NCI-H2081 (cell line): Measurements from ENCODE around the gene ZNF319.
"Not testable (repeated sequence)": the region's sequence is repeated elsewhere in the genome, so short reads cannot be mapped to it uniquely, and the experiment has no call there.

Source experiments
- DNase-seq, 2 experiments: peaks; one replicate each; lab custom pipeline; 2025; lab: John Stamatoyannopoulos, UW

Gene ZNF319

DNA sequence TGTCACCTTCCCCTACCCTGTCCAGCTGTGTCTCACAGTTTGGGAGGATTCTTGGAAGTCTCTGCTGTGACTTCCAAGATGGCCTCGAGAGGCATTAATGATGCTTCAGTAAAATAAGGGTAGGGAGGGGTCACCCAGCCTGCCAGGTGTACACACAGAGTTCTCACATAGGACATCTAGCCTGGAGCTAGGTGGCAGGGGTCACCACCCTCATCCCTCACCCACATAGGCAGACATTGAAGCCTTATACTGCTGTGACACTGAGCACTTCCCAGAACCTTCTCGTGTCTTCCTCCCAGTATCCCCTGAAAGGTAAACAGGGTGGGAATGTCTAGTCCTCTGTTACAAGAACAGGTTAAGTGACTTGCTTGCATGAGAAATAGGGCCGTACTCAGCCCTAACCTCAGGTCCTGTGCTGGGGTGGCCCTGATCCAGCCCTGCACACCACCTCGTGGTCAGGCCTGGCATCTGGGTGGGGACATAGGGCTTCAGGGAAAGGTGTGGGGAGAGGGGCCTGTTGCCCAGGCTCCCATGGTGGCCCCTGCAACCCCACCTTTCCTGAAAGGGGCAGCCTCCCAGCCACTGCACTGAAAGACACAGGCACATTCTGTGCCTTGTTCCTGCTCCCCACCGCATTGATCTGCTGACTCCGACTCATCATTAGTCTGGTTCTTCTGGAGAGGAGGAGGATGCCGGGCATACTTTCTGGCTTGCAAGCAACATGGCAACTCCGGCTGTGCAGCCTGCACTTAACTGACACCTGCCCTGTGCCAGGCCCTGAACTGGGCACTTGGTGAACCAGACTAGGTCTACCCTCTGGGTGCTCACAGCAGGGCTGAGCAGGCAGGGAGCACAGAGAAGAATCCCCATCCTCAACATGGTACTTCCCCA lies 21.4 kb upstream of the ZNF319 start:
- DNase-seq: no peak

DNA sequence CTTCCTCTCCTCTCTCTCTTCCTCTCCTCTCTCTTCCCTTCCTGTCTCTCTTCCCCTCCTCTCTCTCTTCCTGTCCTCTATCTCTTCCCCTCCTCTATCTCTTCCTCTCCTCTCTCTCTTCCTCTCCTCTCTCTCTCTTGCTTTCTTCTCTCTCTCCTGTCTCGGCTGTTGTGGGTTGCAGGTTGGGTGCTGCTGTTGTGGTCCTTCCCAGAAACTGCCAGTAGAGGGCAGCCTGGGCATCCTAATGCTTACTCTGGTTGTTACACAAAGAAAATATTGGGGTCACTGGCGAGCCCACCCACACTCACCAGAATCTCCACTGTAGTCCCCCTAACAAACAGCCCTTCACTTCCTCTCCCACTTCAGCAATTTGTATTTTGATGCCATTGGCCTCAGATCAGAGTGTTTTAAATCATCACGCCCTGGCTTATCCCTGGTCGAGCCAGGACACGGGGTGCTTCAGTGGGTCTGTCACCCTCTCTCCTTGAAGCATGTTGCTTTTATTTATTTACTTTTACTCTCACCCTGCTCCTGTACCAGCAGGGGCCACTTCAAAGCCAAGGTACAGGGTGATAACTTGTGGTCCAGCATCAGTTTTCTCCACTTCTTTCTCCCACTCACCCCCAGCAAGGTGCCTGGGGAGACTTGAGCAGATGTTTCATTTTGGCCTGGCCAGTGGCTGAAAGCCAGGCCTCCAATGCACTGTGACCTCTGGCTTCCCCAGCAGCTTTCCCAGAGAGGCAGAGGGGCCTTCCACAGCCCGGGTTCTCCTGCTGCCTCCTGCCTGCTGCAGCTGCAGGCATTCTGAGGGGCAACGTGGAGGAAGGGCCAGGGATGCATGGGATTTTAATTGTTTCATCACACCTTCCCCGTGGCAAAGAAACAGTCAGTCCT lies 20.4 kb upstream of the ZNF319 start:
- peak in 1 of 2 experiments; percentile 5 for DNase-seq

GRCh38 chr16:58019866-58020538 lies 19.5 kb upstream of the ZNF319 start:
- no peak for DNase-seq

- DNase-seq: no peak
Observed at GRCh38 chr16:58018803-58019202, 18.3 kb upstream of the ZNF319 start.

- no peak for DNase-seq
Observed at GRCh38 chr16:58016840-58017446, 16.5 kb upstream of the ZNF319 start.

DNA sequence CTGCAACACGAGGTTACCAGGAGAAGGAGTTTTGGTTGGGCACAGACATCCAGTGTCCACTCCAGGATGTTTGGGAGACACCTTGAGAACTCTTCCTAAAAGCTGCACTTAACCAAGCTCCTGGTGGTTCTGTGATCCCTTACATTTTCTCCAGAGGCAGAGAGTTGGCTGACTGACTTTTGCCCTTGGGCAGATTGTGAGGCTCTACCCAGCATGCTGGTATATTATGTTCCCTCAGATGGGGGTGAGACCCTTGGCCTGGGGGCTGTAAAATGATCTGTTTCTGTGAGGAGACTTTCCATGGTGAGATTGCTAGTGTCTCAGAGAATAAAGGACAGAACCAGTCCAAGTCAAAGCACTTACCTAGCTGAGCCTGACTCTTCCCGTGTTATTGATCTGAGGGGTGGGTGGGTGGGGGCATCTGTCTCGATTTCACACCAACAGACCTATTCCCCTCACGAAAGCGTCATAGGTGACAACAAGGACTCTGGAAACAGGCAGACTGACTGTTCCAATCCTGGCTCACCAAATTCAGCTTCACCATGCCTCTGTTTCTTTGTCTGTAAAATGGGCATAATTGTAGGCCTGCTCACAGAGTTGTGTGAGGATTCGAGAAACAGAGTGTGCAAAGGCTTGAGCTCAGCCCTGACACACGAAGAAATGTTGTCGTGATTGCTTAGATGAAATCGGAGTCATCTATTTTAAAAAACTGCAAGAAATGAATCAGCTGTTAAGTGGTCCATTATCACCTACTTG lies 12.9 kb upstream of the ZNF319 start:
- no peak for DNase-seq

DNA sequence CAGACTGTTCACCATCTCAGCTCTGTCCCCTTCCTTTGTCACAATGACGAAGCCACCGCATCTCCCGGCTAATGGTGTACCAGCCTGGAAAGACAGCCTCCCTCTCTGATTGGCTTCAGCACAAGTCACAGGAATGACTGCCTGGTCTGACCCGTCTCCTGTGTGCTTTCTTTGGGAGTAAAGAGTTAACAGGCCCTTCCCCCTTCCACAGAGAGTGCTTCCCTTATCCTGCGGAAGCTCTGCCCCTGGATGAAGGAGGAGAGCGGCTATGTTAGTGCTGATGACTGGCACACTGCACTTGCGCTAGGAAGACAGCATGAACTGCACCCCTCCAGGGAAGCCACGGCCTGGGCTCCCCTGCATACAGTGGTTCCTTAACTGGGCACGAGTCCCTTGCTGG lies 12.0 kb upstream of the ZNF319 start:
- DNase-seq: no peak

DNA sequence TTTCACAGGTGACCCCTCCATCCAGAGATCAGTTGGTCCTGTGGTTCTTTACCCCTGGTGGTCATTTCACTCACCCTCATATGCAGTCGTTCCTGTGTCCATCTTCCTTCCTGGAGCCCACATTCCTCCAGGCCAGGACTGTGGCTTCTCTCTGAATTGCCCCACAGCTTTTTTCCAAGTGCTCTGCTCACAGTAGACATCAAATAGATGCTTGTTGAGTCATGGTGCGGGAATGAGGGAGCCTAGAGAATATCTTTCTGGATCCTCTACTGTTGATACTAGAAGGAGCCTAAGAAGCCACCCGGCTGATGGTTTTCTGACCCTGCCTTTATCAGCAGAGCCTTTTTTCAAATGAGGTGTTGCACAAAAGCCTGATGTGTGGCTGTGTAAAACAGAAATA lies 11.2 kb upstream of the ZNF319 start:
- DNase-seq: no peak

GRCh38 chr16:58010886-58011285 lies 10.4 kb upstream of the ZNF319 start:
- no peak for DNase-seq

- no peak for DNase-seq
Observed at GRCh38 chr16:58009856-58010416, 9.5 kb upstream of the ZNF319 start.

DNA sequence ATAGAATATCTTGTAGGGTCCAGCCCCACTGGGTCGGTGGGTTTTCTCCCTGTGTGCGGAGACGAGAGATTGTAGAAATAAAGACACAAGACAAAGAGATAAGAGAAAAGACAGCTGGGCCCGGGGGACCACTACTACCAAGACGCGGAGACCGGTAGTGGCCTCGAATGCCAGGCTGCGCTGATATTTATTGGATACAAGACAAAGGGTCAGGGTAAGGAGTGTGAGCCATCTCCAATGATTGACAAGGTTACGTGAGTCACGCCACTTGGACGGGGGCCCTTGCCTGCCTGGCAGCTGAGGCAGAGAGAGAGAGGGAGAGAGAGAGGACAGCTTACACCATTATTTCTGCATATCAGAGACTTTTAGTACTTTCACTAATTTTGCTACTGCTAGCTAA lies 4.3 kb upstream of the ZNF319 start:
- DNase-seq: not testable (repeated sequence)

DNA sequence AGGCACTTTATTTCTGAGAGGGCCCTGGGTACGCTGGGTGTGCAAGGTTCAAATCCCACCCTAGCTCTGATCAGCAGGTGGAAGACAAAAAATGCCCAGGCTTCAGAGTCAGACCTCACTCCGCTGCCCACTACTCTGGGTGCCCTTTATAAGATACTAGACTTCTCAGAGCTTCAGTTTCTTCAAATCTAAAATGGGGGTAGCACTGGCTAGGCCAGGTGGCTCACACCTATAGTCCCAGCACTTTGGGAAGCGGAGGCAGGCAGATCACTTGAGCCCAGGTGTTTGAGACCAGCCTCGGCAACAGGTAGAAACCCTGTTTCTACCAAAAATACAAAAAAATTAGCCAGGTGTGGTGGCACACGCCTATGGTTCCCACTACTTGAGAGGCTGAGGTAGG lies 2.5 kb upstream of the ZNF319 start:
- no peak for DNase-seq

GRCh38 chr16:58002416-58002800 lies 1.9 kb upstream of the ZNF319 start:
- no peak for DNase-seq

GRCh38 chr16:58001781-58002415 lies 1.4 kb upstream of the ZNF319 start:
- DNase-seq: no peak

DNA sequence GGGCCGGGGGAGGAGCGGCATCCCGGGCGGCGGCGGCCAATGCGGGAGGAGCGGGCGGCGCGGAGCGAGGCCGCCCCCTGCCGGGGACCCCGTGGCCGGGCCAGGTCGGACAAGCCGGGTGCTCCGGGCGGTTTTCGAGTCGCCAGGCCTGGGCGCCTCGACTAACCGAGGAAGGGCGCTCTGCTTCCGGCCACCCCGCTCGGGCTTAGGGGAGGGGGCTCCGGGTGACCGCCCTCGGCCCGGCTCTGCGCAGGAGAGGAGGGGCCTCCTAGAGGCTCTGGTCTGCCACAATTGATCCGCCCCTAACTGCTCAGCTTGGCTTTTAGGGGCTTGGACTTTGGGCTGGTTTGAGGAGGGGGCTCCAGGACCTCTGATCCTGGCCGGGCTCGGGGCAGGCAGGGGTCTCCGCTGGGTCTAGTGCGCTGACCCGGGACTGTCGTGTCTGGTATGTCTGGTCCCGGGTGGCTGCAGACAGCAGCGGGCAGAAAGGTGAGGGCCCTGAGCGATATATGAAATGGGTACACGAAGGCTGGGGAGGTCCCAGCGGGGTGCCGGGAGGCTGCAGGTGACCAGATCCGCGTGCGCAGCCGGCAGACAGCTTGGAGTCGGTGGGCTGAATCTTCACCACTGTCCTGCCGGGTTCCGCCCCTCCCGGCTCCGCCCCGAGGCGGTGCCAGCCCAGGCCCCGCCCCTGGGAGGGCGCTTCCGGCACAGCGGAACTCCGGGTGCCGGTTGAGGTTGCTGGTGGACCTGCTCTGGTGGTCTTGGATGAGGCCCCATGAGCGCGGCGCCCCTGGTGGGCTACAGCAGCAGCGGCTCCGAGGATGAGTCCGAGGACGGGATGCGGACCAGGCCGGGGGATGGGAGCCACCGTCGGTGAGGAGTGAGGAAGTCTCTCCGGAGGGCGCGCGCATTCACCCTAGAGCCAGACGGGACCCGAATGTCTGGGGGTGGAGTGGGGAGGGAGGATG lies 519 bp upstream of the ZNF319 start, which contains the start of gene USB1:
TSS of gene USB1 (plus strand) at position 702 of the 971 bp plus-strand sequence. CDS start at position 779, 77 bp downstream.
- peak; percentile 71 to 76 for DNase-seq

- no peak for DNase-seq
Observed at GRCh38 chr16:57999366-57999970, 1.0 kb downstream of the ZNF319 start.

GRCh38 chr16:57998992-57999365 lies 1.5 kb downstream of the ZNF319 start:
- no peak for DNase-seq

DNA sequence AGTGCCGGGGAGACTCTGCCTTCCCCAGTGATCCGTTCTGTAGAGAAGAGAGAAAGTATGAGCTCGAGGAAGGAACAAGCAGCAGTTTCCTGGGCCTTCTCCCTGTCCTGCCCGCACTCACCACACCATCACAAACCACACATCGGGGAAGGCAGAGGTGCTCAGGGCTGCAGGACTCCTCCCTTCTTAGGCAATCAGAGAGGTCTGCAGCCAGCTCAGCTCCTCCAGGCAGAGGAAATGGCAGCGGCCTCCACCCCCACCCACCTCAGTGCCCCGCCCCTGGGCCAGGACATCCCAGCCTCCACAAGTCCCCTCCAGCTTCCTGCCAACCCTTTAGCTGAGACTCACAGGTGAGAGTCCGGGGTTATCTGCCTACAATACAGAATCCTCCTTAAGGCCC lies 2.0 kb downstream of the ZNF319 start:
- no peak for DNase-seq
